Measurements from ENCODE around the gene KIZ.

KIZ gene

DNA sequence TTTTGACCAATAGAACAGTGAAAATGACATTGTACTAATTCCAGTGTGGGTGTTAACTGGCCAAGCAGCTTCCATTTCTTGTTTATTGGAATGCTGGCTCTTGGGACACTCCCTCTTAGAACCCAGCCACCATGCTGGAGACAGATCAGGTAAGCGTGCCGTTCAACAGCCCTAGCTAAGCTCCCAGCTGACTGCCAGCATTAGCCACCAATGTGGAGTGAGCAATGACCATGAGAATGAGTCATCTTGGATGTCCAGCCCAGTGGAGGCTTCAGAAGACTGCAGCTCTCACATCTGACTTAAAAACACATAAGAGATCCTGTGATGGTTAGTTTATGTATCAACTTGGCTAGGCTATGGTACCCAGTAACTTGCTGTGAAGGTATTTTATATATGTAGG lies 16.7 kb upstream of the KIZ start:
- intact Hi-C loops (cut with DNase I; ENCODE audit: low total_unique reads) = no loop called here
- no peak overlapping the region for H3K4me3 ChIP-seq
- H3K9me3 ChIP-seq = no peaks in the 10 kb centered on the region
- DNase-seq = no peak
- TF ChIP-seq, protein P1, sequence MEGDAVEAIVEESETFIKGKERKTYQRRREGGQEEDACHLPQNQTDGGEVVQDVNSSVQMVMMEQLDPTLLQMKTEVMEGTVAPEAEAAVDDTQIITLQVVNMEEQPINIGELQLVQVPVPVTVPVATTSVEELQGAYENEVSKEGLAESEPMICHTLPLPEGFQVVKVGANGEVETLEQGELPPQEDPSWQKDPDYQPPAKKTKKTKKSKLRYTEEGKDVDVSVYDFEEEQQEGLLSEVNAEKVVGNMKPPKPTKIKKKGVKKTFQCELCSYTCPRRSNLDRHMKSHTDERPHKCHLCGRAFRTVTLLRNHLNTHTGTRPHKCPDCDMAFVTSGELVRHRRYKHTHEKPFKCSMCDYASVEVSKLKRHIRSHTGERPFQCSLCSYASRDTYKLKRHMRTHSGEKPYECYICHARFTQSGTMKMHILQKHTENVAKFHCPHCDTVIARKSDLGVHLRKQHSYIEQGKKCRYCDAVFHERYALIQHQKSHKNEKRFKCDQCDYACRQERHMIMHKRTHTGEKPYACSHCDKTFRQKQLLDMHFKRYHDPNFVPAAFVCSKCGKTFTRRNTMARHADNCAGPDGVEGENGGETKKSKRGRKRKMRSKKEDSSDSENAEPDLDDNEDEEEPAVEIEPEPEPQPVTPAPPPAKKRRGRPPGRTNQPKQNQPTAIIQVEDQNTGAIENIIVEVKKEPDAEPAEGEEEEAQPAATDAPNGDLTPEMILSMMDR (IDR thresholded peaks at IDR 0.05) = no peak
- H3K27me3 ChIP-seq = peaks cover 0 to 54% of the 10 kb centered on the region in 2 donors
- peaks cover 0 to 18% (median 14%) of the 10 kb centered on the region in 4 donors for H3K4me1 ChIP-seq
- H3K27ac ChIP-seq = no peak overlapping the region
- no peaks in the 10 kb centered on the region for H3K36me3 ChIP-seq

DNA sequence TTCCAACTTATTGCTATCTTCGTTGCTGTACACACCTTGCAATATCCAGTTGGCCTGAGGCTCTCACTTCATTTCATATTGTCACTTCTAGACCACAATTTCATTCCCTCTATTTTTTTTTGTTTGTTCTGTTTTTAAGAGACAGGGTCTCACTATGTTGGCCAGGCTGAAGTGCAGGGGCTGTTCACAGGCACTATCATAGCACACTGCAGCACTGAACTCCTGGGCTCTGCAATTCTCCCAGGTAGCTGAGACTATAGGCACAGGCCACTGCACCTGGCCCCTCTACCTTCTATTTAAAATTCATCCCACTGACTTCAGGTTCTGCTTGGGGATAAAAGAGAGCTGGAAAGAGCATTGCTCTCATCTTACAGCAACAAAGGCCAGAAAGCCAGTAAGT lies 15.1 kb upstream of the KIZ start:
- TF ChIP-seq, protein P1 (IDR thresholded peaks at IDR 0.05) = no peak
- Histone ChIP-seq H3K4me3 (no peak overlapping the region), H3K4me1 (peaks cover 0 to 6% (median 5%) of the 10 kb centered on the region in 4 donors), H3K27ac (no peak overlapping the region), H3K9me3 (no peaks in the 10 kb centered on the region), H3K27me3 (peaks cover 0 to 39% of the 10 kb centered on the region in 2 donors), H3K36me3 (no peaks in the 10 kb centered on the region)
- no peak for DNase-seq
- intact Hi-C loops (cut with DNase I; ENCODE audit: low total_unique reads) = no loop called here

DNA sequence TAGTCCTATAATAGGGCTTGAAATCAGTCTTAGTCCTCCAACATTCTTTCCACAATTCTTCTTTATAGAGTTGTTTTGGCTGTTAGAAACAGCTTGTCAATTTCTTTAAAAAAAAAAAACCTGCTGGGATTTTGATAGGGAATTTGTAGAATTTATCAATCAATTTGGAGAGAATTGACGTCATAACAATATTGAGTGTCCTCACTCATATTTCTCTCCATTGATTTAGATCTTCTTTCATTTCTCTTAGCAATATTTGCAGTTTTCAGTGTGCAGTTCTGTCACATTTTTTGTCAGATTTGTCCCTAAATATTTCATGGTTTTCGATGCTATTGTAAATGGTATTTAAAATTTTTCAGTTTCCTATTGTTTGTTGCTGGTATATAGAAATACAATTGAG lies 14.5 kb upstream of the KIZ start:
- no peak for DNase-seq
- Histone ChIP-seq H3K4me3 (no peak overlapping the region), H3K4me1 (no peaks in the 10 kb centered on the region), H3K36me3 (no peaks in the 10 kb centered on the region), H3K9me3 (no peaks in the 10 kb centered on the region), H3K27ac (no peak overlapping the region), H3K27me3 (peaks cover 0 to 39% of the 10 kb centered on the region in 2 donors)
- intact Hi-C loops (cut with DNase I; ENCODE audit: low total_unique reads) = no loop called here
- TF ChIP-seq, protein P1 (IDR thresholded peaks at IDR 0.05) = no peak

DNA sequence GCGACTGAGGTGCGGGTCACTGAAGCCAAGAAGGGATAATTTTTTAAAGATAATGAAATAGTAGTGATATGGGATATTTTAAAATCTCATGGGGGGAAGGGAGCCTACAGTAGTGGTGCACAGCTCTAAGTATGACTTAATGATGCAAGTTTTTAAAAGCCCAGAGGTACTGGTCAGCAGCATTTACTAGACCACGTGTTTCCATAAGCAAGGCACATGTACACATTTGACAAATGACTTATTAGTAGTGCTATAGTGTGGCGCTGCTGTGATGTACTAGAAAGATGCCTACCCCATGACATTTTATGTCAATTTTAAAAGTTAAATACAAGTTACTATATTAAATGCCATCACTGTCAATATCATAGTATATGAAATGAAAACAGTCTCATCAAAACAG lies 12.2 kb upstream of the KIZ start:
- Histone ChIP-seq H3K36me3 (no peaks in the 10 kb centered on the region), H3K27me3 (peaks cover 0 to 34% of the 10 kb centered on the region in 2 donors), H3K27ac (no peak overlapping the region), H3K4me3 (no peak overlapping the region), H3K4me1 (no peaks in the 10 kb centered on the region), H3K9me3 (no peaks in the 10 kb centered on the region)
- intact Hi-C loops (cut with DNase I; ENCODE audit: low total_unique reads) = no loop called here
- TF ChIP-seq, protein P1 (IDR thresholded peaks at IDR 0.05) = no peak
- DNase-seq = no peak

DNA sequence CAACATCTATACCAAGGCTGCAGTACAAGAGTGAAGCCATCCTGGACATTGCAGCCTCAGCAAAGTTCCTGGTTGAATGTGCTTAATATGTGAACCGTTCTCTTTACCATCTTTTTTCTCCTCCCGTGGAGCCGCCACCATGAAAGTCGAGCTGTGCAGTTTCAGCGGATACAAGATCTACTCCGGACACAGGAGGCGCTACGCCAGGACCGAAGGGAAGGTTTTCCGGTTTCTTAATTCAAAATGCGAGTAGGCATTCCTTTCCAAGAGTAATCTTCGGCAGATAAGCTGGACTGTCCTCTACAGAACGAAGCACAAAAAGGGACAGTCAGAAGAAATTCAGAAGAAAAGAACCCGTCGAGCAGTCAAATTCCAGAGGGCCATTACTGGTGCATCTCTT lies 11.3 kb upstream of the KIZ start:
- Histone ChIP-seq H3K36me3 (no peaks in the 10 kb centered on the region), H3K27ac (no peak overlapping the region), H3K4me1 (no peaks in the 10 kb centered on the region), H3K9me3 (no peaks in the 10 kb centered on the region), H3K27me3 (peaks cover 0 to 25% of the 10 kb centered on the region in 2 donors), H3K4me3 (no peak overlapping the region)
- TF ChIP-seq, protein P1 (IDR thresholded peaks at IDR 0.05) = no peak
- DNase-seq = no peak
- intact Hi-C loops (cut with DNase I; ENCODE audit: low total_unique reads) = no loop called here

DNA sequence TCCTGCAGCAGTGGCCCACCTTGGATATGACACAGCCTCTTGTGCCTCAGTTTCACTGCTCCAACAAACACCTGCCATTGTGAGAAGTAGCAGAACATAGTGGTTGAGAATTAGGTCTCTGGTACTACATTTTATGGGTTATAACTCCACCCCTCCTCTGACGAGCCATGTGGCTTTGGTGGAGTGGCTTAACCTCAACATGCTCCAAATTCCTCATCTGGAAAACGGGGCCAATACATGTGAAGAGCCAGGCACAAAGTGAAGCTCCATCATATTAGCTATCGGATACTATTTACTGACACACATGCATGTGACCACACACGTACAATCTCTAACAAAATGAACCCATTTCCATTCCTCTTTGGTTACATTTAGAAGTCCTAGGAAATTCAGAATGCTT lies 8.4 kb upstream of the KIZ start:
- Histone ChIP-seq H3K27me3 (peaks cover 0 to 24% of the 10 kb centered on the region in 2 donors), H3K27ac (no peak overlapping the region), H3K36me3 (no peaks in the 10 kb centered on the region), H3K9me3 (no peaks in the 10 kb centered on the region), H3K4me1 (no peaks in the 10 kb centered on the region), H3K4me3 (no peak overlapping the region)
- intact Hi-C loops (cut with DNase I; ENCODE audit: low total_unique reads) = no loop called here
- TF ChIP-seq, protein P1 (IDR thresholded peaks at IDR 0.05) = no peak
- DNase-seq = no peak

Data from tibial artery (tissue), 4 donors.